Measurements from ENCODE around the gene SYCN.

DNA sequence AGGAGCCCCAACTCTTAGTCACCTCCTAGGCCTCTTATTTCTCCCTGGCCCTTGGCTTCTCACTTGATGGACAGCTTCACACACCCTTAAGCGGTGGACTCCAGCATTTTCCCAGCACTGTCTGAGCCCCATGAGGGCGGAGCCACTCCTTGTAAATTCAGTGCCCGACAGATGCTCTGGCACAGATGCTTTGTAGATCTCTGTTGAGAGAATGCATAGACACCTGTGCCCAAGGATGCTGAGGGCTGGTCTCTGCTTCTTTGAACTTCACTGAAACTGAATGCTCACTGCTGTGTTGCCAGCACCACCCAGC is 3.3 kb downstream of the SYCN start:
- no peak for TF ChIP-seq REPIN1 (CRISPR knock-in tag; IDR thresholded peaks at IDR 0.05; ENCODE audit: borderline replicate concordance, low read depth)
- TF ChIP-seq, protein P1, sequence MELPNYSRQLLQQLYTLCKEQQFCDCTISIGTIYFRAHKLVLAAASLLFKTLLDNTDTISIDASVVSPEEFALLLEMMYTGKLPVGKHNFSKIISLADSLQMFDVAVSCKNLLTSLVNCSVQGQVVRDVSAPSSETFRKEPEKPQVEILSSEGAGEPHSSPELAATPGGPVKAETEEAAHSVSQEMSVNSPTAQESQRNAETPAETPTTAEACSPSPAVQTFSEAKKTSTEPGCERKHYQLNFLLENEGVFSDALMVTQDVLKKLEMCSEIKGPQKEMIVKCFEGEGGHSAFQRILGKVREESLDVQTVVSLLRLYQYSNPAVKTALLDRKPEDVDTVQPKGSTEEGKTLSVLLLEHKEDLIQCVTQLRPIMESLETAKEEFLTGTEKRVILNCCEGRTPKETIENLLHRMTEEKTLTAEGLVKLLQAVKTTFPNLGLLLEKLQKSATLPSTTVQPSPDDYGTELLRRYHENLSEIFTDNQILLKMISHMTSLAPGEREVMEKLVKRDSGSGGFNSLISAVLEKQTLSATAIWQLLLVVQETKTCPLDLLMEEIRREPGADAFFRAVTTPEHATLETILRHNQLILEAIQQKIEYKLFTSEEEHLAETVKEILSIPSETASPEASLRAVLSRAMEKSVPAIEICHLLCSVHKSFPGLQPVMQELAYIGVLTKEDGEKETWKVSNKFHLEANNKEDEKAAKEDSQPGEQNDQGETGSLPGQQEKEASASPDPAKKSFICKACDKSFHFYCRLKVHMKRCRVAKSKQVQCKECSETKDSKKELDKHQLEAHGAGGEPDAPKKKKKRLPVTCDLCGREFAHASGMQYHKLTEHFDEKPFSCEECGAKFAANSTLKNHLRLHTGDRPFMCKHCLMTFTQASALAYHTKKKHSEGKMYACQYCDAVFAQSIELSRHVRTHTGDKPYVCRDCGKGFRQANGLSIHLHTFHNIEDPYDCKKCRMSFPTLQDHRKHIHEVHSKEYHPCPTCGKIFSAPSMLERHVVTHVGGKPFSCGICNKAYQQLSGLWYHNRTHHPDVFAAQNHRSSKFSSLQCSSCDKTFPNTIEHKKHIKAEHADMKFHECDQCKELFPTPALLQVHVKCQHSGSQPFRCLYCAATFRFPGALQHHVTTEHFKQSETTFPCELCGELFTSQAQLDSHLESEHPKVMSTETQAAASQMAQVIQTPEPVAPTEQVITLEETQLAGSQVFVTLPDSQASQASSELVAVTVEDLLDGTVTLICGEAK (IDR thresholded peaks at IDR 0.05): no peak
- TF ChIP-seq, protein P1 (CRISPR knock-in tag; IDR thresholded peaks at IDR 0.05): no peak
- TF ChIP-seq TCF7 (IDR thresholded peaks at IDR 0.05; ENCODE audit: low read depth): no peak
- no peak for TF ChIP-seq ZNF234 (CRISPR knock-in tag; conservative IDR thresholded peaks at IDR 0.05)
- TF ChIP-seq, protein P2, sequence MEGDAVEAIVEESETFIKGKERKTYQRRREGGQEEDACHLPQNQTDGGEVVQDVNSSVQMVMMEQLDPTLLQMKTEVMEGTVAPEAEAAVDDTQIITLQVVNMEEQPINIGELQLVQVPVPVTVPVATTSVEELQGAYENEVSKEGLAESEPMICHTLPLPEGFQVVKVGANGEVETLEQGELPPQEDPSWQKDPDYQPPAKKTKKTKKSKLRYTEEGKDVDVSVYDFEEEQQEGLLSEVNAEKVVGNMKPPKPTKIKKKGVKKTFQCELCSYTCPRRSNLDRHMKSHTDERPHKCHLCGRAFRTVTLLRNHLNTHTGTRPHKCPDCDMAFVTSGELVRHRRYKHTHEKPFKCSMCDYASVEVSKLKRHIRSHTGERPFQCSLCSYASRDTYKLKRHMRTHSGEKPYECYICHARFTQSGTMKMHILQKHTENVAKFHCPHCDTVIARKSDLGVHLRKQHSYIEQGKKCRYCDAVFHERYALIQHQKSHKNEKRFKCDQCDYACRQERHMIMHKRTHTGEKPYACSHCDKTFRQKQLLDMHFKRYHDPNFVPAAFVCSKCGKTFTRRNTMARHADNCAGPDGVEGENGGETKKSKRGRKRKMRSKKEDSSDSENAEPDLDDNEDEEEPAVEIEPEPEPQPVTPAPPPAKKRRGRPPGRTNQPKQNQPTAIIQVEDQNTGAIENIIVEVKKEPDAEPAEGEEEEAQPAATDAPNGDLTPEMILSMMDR (CRISPR knock-in tag; IDR thresholded peaks at IDR 0.05): no peak
- TF ChIP-seq, protein P3, sequence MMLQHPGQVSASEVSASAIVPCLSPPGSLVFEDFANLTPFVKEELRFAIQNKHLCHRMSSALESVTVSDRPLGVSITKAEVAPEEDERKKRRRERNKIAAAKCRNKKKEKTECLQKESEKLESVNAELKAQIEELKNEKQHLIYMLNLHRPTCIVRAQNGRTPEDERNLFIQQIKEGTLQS (CRISPR knock-in tag; IDR thresholded peaks at IDR 0.05): no peak
- no peak for TF ChIP-seq NCOR1 (IDR thresholded peaks at IDR 0.05; ENCODE audit: borderline replicate concordance, low read length)
- no peak for TF ChIP-seq MXI1 (IDR thresholded peaks at IDR 0.05; ENCODE audit: borderline replicate concordance, low read depth, low read length)
